Prostate gland (tissue), 2 donors: ENCODE measurements around the gene QSER1. TPM values are rescaled to one million over a fixed set of nuclear protein-coding genes. Genes with fewer than 3 reads are reported as not detected.

ENCODE experiments used
- DNase-seq: peaks from one replicate; pipeline ENCODE4 v3.0.0-alpha.2; 2019; ENCODE audit warnings: low spot score
- H3K27ac ChIP-seq, 2 donors: fragments of 200-600 bp; sonication (generic); 2 replicates each; pipeline ENCODE4 v1.5.1; 2017 to 2019
- H3K27me3 ChIP-seq: fragments of 200-600 bp; sonication (generic); replicated peaks from 2 replicates; pipeline ENCODE4 v1.5.1; 2019; ENCODE audit not compliant: insufficient read depth
- H3K36me3 ChIP-seq, 2 donors: fragments of 200-600 bp; sonication (generic); 1 replicate in 1 of 2; 2 replicates in 1 of 2; pipeline versions ENCODE4 v1.5.1 to v1.8.1; 2017 to 2019
- H3K4me1 ChIP-seq: fragments of 200-600 bp; sonication (generic); replicated peaks from 2 replicates; pipeline ENCODE4 v1.5.1; 2019
- H3K4me3 ChIP-seq, 2 donors: fragments of 200-600 bp; sonication (generic); 2 replicates each; pipeline ENCODE4 v1.5.1; 2017 to 2019
- H3K9me3 ChIP-seq: fragments of 200-600 bp; sonication (generic); 2 replicates; pipeline ENCODE4 v1.5.1; 2017
- POLR2A ChIP-seq: fragments of 450-650 bp; IDR thresholded peaks from one replicate; pipeline ENCODE4 v1.6.1; 2016; ENCODE audit warnings: antibody characterized with exemption, mild to moderate bottlenecking
- POLR2AphosphoS5 ChIP-seq: sonication (generic); formaldehyde crosslinking; IDR thresholded peaks from one replicate; pipeline ENCODE4 v1.6.1; 2017; ENCODE audit warnings: antibody characterized with exemption
- WGBS: methylation state at CpG from one replicate; pipeline ENCODE4 v1.1.5; 2018; 5-methylcytosine and 5-hydroxymethylcytosine counted together
- intact Hi-C: fragments of 100-400 bp; cut with DNase I; formaldehyde crosslinking; loops from one replicate; pipeline ENCODE4 v1.14.2; 2022
- total RNA-seq, 2 donors: library from RNA; depleted of rRNA; stranded (reverse); fragments of >200 nt; gene quantifications; one replicate each; pipeline ENCODE4 v1.1.0, GENCODE V29; 2016
- TF ChIP-seq, protein P1 (sequence below), 4 experiments: fragments of 200-600 bp in 2 of 4; fragments of 450-650 bp in 2 of 4; sonication (generic) in 2 of 4; IDR thresholded peaks; 1 replicate in 3 of 4; 2 replicates in 1 of 4; pipeline ENCODE4 v1.5.1; 2016 to 2019; ENCODE audit warnings: antibody characterized with exemption in 4 of 4, mild to moderate bottlenecking in 2 of 4, moderate library complexity in 2 of 4

QSER1 gene
- total RNA-seq, 2 donors from 2014 or later, result 15.8 to 25.5 TPM

DNA sequence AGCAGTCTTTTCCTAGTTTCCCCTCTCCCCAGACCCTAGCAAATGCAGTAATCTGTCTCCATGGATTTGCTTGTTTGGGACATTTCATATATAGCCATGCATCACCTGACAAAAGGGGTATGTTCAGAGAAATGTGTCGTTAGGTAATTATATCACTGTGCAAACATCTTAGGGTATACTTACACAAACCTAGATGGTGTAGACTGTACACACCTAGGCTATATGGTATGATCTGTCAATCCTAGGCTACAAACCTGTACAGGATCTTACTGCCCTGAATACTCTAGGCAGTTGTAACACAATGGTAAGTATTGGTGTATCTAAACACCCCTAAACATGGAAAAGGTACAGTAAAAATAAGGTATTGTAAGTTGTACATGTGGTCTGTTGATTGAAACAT, 23.8 kb downstream of the QSER1 start:
- 75% methylated on average over 1 of the region's 1 CpG for WGBS
- H3K4me1 ChIP-seq, result no peaks in the 10 kb centered on the region
- H3K4me3 ChIP-seq, result no peak overlapping the region
- TF ChIP-seq POLR2AphosphoS5, result no peak
- no peak for TF ChIP-seq POLR2A
- TF ChIP-seq, protein P1, sequence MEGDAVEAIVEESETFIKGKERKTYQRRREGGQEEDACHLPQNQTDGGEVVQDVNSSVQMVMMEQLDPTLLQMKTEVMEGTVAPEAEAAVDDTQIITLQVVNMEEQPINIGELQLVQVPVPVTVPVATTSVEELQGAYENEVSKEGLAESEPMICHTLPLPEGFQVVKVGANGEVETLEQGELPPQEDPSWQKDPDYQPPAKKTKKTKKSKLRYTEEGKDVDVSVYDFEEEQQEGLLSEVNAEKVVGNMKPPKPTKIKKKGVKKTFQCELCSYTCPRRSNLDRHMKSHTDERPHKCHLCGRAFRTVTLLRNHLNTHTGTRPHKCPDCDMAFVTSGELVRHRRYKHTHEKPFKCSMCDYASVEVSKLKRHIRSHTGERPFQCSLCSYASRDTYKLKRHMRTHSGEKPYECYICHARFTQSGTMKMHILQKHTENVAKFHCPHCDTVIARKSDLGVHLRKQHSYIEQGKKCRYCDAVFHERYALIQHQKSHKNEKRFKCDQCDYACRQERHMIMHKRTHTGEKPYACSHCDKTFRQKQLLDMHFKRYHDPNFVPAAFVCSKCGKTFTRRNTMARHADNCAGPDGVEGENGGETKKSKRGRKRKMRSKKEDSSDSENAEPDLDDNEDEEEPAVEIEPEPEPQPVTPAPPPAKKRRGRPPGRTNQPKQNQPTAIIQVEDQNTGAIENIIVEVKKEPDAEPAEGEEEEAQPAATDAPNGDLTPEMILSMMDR (IDR thresholded peaks at IDR 0.05), result no peak
- no peaks in the 10 kb centered on the region for H3K9me3 ChIP-seq
- H3K27ac ChIP-seq, result no peak overlapping the region
- intact Hi-C loops, result no loop called here
- no peaks in the 10 kb centered on the region for H3K27me3 ChIP-seq
- DNase-seq, result no peak
- H3K36me3 ChIP-seq, result no peaks in the 10 kb centered on the region

DNA sequence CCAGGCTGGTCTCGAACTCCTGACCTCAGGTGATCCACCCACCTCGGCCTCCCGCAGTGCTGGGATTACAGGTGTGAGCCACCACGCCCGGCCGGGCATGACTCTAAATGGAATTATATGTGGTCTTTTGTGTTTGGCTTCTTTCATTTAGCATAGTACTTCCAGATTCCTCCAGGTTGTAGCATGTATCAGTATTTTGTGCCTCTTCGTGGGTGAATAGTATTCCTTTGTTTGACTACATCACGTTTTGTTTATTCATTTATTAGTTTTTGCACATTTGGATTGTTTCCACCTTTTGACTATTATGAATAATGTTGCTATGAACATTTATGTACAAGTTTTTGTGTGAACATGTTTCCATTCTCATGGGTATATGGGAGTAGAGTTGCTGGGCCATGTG, 24.4 kb downstream of the QSER1 start:
- TF ChIP-seq, protein P1 (IDR thresholded peaks at IDR 0.05), result no peak
- no peak for TF ChIP-seq POLR2AphosphoS5
- no peak for DNase-seq
- no peaks in the 10 kb centered on the region for H3K4me1 ChIP-seq
- no peak overlapping the region for H3K4me3 ChIP-seq
- 89% methylated on average over 8 of the region's 8 CpGs for WGBS
- H3K27ac ChIP-seq, result no peak overlapping the region
- H3K9me3 ChIP-seq, result no peaks in the 10 kb centered on the region
- intact Hi-C loops, result no loop called here
- no peaks in the 10 kb centered on the region for H3K36me3 ChIP-seq
- H3K27me3 ChIP-seq, result no peaks in the 10 kb centered on the region

DNA sequence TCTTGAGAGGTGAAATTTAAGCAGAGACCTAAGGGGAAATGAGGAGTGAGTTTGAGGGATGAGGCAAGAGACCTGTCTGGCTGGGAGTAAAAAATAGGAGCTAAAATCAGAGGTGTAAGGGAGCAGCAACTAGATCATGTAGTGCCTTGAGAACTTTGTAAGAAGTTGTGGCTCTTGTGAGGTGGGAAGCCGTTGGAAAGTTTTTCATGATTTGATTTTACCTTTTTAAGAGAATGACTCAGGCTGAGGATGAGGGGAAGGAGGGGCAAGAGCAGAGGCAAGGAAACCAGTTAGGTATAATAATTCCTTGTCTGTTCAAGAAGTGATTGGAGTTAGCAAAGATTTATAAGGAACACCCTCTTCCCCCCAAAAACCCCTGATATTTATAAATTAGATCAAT, 25.8 kb downstream of the QSER1 start:
- 53% methylated on average over 1 of the region's 1 CpG for WGBS
- no peak overlapping the region for H3K4me3 ChIP-seq
- no peaks in the 10 kb centered on the region for H3K4me1 ChIP-seq

DNA sequence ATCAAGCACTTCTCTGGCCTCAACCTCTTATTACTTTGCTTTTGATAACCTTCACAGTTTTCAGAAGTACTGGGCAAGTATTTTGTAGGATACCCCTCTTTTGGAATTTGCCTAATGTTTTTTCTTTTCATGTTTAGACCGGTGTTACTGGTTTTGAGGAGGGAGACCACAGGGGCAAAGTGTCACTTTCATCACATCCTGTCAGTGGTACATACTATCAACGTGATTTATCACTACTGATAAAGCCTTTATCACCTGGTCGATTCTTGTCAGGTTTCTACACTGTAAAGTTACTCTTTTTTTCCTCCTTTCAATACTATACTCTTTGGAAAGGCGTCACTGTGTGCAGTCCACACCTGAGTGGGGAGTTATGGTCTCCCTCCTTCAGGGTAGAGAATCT, 26.7 kb downstream of the QSER1 start:
- intact Hi-C loops, result no loop called here
- TF ChIP-seq POLR2A (no peak), POLR2AphosphoS5 (no peak)
- TF ChIP-seq, protein P1 (IDR thresholded peaks at IDR 0.05), result no peak
- Histone ChIP-seq H3K9me3 (no peaks in the 10 kb centered on the region), H3K4me3 (no peak overlapping the region), H3K36me3 (no peaks in the 10 kb centered on the region), H3K4me1 (no peaks in the 10 kb centered on the region), H3K27me3 (no peaks in the 10 kb centered on the region), H3K27ac (no peak overlapping the region)
- 57% methylated on average over 4 of the region's 4 CpGs for WGBS
- no peak for DNase-seq

More for the DNA sequence above, 25.8 kb downstream of the QSER1 start:
- H3K36me3 ChIP-seq, result no peaks in the 10 kb centered on the region
- H3K9me3 ChIP-seq, result no peaks in the 10 kb centered on the region
- intact Hi-C loops, result no loop called here
- no peak for DNase-seq
- no peak overlapping the region for H3K27ac ChIP-seq
- TF ChIP-seq POLR2A (no peak), POLR2AphosphoS5 (no peak)
- TF ChIP-seq, protein P1 (IDR thresholded peaks at IDR 0.05), result no peak
- no peaks in the 10 kb centered on the region for H3K27me3 ChIP-seq

DNA sequence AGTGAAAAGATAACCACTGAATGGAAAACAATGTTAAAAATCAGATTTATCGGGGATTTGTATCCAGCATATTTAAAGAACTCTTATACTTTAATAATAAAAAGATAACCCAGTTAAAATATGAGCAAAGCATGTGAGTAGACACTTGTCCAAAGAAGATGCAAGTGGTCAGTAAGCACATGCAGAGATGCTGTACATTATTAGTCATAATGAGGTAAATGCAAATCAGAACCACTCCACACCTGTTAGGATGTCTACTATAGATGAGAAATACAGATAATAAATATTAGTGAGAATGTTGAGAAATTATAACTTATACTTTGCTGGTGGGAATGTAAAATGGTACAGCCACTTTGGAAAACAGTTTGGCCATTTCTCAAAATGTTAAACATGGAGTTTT, 28.0 kb downstream of the QSER1 start:
- Histone ChIP-seq H3K4me3 (no peak overlapping the region), H3K9me3 (no peaks in the 10 kb centered on the region), H3K36me3 (no peaks in the 10 kb centered on the region), H3K27me3 (no peaks in the 10 kb centered on the region), H3K27ac (no peak overlapping the region), H3K4me1 (no peaks in the 10 kb centered on the region)
- TF ChIP-seq, protein P1 (IDR thresholded peaks at IDR 0.05), result no peak
- TF ChIP-seq POLR2A (no peak), POLR2AphosphoS5 (no peak)
- DNase-seq, result no peak
- intact Hi-C loops, result no loop called here
- 100% methylated on average over 1 of the region's 1 CpG for WGBS
